RWPE2 (cell line): Measurements from ENCODE around the gene CTNND2.

ENCODE experiments used
- ATAC-seq: fragments of 200-7000 bp; cut with Tn5 transposase; 3 replicates; pipeline ENCODE4 v1.9.1; 2021; ENCODE audit warnings: low read depth
- DNase-seq: peaks from one replicate; pipeline ENCODE4 v3.0.0-alpha.2; 2020; ENCODE audit warnings: low spot score
- H3K27ac ChIP-seq: fragments of 450-650 bp; 2 replicates; pipeline ENCODE4 v1.5.1; 2017; ENCODE audit warnings: mild to moderate bottlenecking; ENCODE audit not compliant: poor library complexity, severe bottlenecking
- H3K27me3 ChIP-seq: fragments of 250-450 bp; sonication (Bioruptor Pico); 2 replicates; pipeline ENCODE4 v1.5.1; 2021; ENCODE audit warnings: mild to moderate bottlenecking, moderate library complexity; ENCODE audit not compliant: insufficient read depth, poor library complexity, severe bottlenecking
- H3K36me3 ChIP-seq: fragments of 250-450 bp; sonication (Bioruptor Pico); 2 replicates; pipeline ENCODE4 v1.5.1; 2020; ENCODE audit warnings: low read depth, mild to moderate bottlenecking, moderate library complexity
- H3K4me1 ChIP-seq: fragments of 250-450 bp; sonication (Bioruptor Pico); 2 replicates; pipeline ENCODE4 v1.5.1; 2021; ENCODE audit warnings: mild to moderate bottlenecking, moderate library complexity; ENCODE audit not compliant: insufficient read depth, poor library complexity, severe bottlenecking
- H3K4me3 ChIP-seq: fragments of 250-450 bp; sonication (Bioruptor Pico); 2 replicates; pipeline ENCODE4 v1.5.1; 2021; ENCODE audit warnings: mild to moderate bottlenecking, moderate library complexity; ENCODE audit not compliant: severe bottlenecking
- H3K9me3 ChIP-seq: fragments of 250-450 bp; sonication (Bioruptor Pico); 2 replicates; pipeline ENCODE4 v1.5.1; 2021; ENCODE audit warnings: mild to moderate bottlenecking, moderate library complexity; ENCODE audit not compliant: severe bottlenecking
- CTCF ChIP-seq: fragments of 450-650 bp; IDR thresholded peaks from one replicate; pipeline ENCODE4 v1.5.1; 2017; ENCODE audit warnings: mild to moderate bottlenecking, moderate library complexity; ENCODE audit not compliant: poor library complexity, severe bottlenecking

CTNND2 gene

GRCh38 chr5:11898787-11899186 is 5.5 kb downstream of the CTNND2 start:
- H3K4me3 ChIP-seq, result no peak overlapping the region
- no peaks in the 10 kb centered on the region for H3K36me3 ChIP-seq
- TF ChIP-seq CTCF, result no peak

GRCh38 chr5:11897781-11898180 is 6.5 kb downstream of the CTNND2 start:
- no peak for ATAC-seq
- no peak for DNase-seq
- Histone ChIP-seq H3K27me3 (peaks cover 64% of the 10 kb centered on the region), H3K4me3 (no peak overlapping the region), H3K36me3 (no peaks in the 10 kb centered on the region), H3K27ac (no peak overlapping the region), H3K9me3 (peaks cover 3% of the 10 kb centered on the region), H3K4me1 (no peaks in the 10 kb centered on the region)
- no peak for TF ChIP-seq CTCF

More at GRCh38 chr5:11898787-11899186, 5.5 kb downstream of the CTNND2 start:
- ATAC-seq (no peak), DNase-seq (no peak)
- H3K27ac ChIP-seq, result no peak overlapping the region
- no peaks in the 10 kb centered on the region for H3K4me1 ChIP-seq
- H3K9me3 ChIP-seq, result peaks cover 3% of the 10 kb centered on the region
- H3K27me3 ChIP-seq, result peaks cover 64% of the 10 kb centered on the region

GRCh38 chr5:11894992-11895391 is 9.3 kb downstream of the CTNND2 start:
- DNase-seq (no peak), ATAC-seq (no peak)
- Histone ChIP-seq H3K27me3 (peaks cover 59% of the 10 kb centered on the region), H3K36me3 (no peaks in the 10 kb centered on the region), H3K9me3 (peaks cover 3% of the 10 kb centered on the region), H3K4me1 (no peaks in the 10 kb centered on the region), H3K4me3 (no peak overlapping the region), H3K27ac (no peak overlapping the region)
- no peak for TF ChIP-seq CTCF

GRCh38 chr5:11892832-11893231 is 11.4 kb downstream of the CTNND2 start:
- H3K9me3 ChIP-seq, result peaks cover 3% of the 10 kb centered on the region
- H3K27me3 ChIP-seq, result peaks cover 60% of the 10 kb centered on the region
- no peak for ATAC-seq
- no peak for TF ChIP-seq CTCF
- H3K4me3 ChIP-seq, result no peak overlapping the region
- H3K27ac ChIP-seq, result no peak overlapping the region
- H3K36me3 ChIP-seq, result no peaks in the 10 kb centered on the region
- DNase-seq, result no peak
- no peaks in the 10 kb centered on the region for H3K4me1 ChIP-seq

- no peak overlapping the region for H3K4me3 ChIP-seq
- no peaks in the 10 kb centered on the region for H3K36me3 ChIP-seq
- peaks cover 66% of the 10 kb centered on the region for H3K27me3 ChIP-seq
- no peak for TF ChIP-seq CTCF
- ATAC-seq (no peak), DNase-seq (no peak)
- H3K4me1 ChIP-seq, result no peaks in the 10 kb centered on the region
- H3K9me3 ChIP-seq, result no peaks in the 10 kb centered on the region
- no peak overlapping the region for H3K27ac ChIP-seq
Observed at GRCh38 chr5:11890777-11891176, 13.5 kb downstream of the CTNND2 start.
